Fibroblast of lung (primary cell): ENCODE measurements around the gene CCHCR1. TPM values are rescaled to one million over a fixed set of nuclear protein-coding genes. Genes with fewer than 3 reads are reported as not detected.
A peak's percentile ranks its signal among the peaks of the same experiment; 100 is the strongest.
"Not testable (repeated sequence)": the region's sequence is repeated elsewhere in the genome, so short reads cannot be mapped to it uniquely, and the experiment has no call there.

Source experiments
- DNase-seq, 2 donors: peaks; one replicate each; pipeline versions ENCODE4 v3.0.0 to v3.0.0-alpha.2; 2010; ENCODE audit warnings: low read depth in 2 of 2
- H2AFZ ChIP-seq: 2 replicates; pipeline ENCODE4 v1.5.1; 2012; ENCODE audit warnings: low read length, control low read depth, inconsistent platforms
- H3K27ac ChIP-seq: 2 replicates; pipeline ENCODE4 v1.5.1; 2011; ENCODE audit warnings: low read length, control low read depth; ENCODE audit not compliant: insufficient read depth
- H3K27me3 ChIP-seq: 2 replicates; pipeline ENCODE4 v1.5.1; 2011; ENCODE audit warnings: mild to moderate bottlenecking, low read length; ENCODE audit not compliant: control insufficient read depth, insufficient read depth
- H3K36me3 ChIP-seq: 2 replicates; pipeline ENCODE4 v1.5.1; 2011; ENCODE audit warnings: low read length; ENCODE audit not compliant: control insufficient read depth, insufficient read depth
- H3K4me1 ChIP-seq: 2 replicates; pipeline ENCODE4 v1.5.1; 2011; ENCODE audit warnings: low read length; ENCODE audit not compliant: control insufficient read depth, insufficient read depth; ENCODE audit errors: extremely low read depth
- H3K4me2 ChIP-seq: 2 replicates; pipeline ENCODE4 v1.5.1; 2011; ENCODE audit warnings: low read length, control low read depth; ENCODE audit not compliant: insufficient read depth; ENCODE audit errors: extremely low read depth
- H3K4me3 ChIP-seq, 4 experiments: fragments of 200-600 bp in 1 of 4; sonication (generic) in 1 of 4; replicated peaks in 1 of 4; 2 replicates each; pipeline ENCODE4 v1.5.1; 2011 to 2016; ENCODE audit warnings: low read length in 4 of 4, low read depth in 3 of 4, mild to moderate bottlenecking in 3 of 4, control low read depth in 2 of 4, inconsistent platforms in 1 of 4, mixed read lengths in 1 of 4; ENCODE audit not compliant: insufficient read depth in 1 of 4; ENCODE audit errors: control extremely low read depth in 1 of 4
- H3K79me2 ChIP-seq: 2 replicates; pipeline ENCODE4 v1.5.1; 2012; ENCODE audit warnings: mild to moderate bottlenecking, low read length, inconsistent platforms; ENCODE audit not compliant: control insufficient read depth, insufficient read depth
- H3K9ac ChIP-seq: 2 replicates; pipeline ENCODE4 v1.5.1; 2011; ENCODE audit warnings: mild to moderate bottlenecking, low read length, control low read depth; ENCODE audit not compliant: insufficient read depth
- H3K9me3 ChIP-seq: 2 replicates; pipeline ENCODE4 v1.5.1; 2012; ENCODE audit warnings: low read depth, low read length; ENCODE audit not compliant: control insufficient read depth, insufficient read depth
- H4K20me1 ChIP-seq: 2 replicates; pipeline ENCODE4 v1.5.1; 2011; ENCODE audit warnings: low read length; ENCODE audit not compliant: control insufficient read depth, insufficient read depth; ENCODE audit errors: extremely low read depth
- CTCF ChIP-seq, 2 donors: IDR thresholded peaks in 1 of 2; conservative IDR thresholded peaks in 1 of 2; 1 replicate in 1 of 2; 2 replicates in 1 of 2; pipeline ENCODE4 v1.5.1; 2011 to 2012; ENCODE audit warnings: low read length in 2 of 2, control low read depth in 1 of 2, inconsistent platforms in 1 of 2, low read depth in 1 of 2, mild to moderate bottlenecking in 1 of 2
- EZH2 ChIP-seq: IDR thresholded peaks from 2 replicates; pipeline ENCODE4 v1.5.1; 2012; ENCODE audit warnings: low read length, control low read depth, mild to moderate bottlenecking; ENCODE audit errors: missing control alignments
- polyA plus RNA-seq, 2 donors: library from polyadenylated mRNA; depleted of rRNA in 1 of 2; stranded (reverse) in 1 of 2; unstranded in 1 of 2; fragments of >200 nt; gene quantifications; 2 replicates each; pipeline ENCODE4 v1.2.1, GENCODE V29; 2011 to 2012; ENCODE audit warnings: missing spikeins in 1 of 2
- total RNA-seq: library from RNA; depleted of rRNA; stranded (reverse); fragments of >200 nt; gene quantifications from 2 replicates; pipeline ENCODE4 v1.2.1, GENCODE V29; 2014

The CCHCR1 gene
- total and polyA plus RNA-seq, 2 donors (not counting 1 experiment from before 2014, with no cell fraction given) = 7.4 to 19.3 TPM

GRCh38 chr6:31186052-31186734, 28.6 kb upstream of the CCHCR1 start:
- Histone ChIP-seq H3K4me2 (no peak overlapping the region), H4K20me1 (no peaks in the 10 kb centered on the region), H3K27me3 (no peaks in the 10 kb centered on the region), H3K36me3 (no peaks in the 10 kb centered on the region), H3K4me3 (no peak overlapping the region), H2AFZ (peak overlapping the region; percentile 3), H3K4me1 (no peaks in the 10 kb centered on the region), H3K9me3 (no peaks in the 10 kb centered on the region), H3K9ac (no peak overlapping the region), H3K79me2 (no peaks in the 10 kb centered on the region), H3K27ac (no peak overlapping the region)
- TF ChIP-seq CTCF (conservative IDR thresholded peaks at IDR 0.05 in 1 of 2, IDR thresholded peaks at IDR 0.05 in 1 of 2; ENCODE audit: low read depth in 1 of 2, low read length in 2 of 2) (no peak), EZH2 (no peak)
- peak in 1 of 2 donors; percentile 17 for DNase-seq

- DNase-seq, H3K27me3 ChIP-seq, H4K20me1 ChIP-seq, H3K4me2 ChIP-seq, H3K27ac ChIP-seq, H3K9ac ChIP-seq, H3K36me3 ChIP-seq, H3K79me2 ChIP-seq, H2AFZ ChIP-seq, H3K4me1 ChIP-seq, H3K4me3 ChIP-seq, H3K9me3 ChIP-seq: not testable (repeated sequence)
Measured at GRCh38 chr6:31185695-31186051, 28.1 kb upstream of the CCHCR1 start.

GRCh38 chr6:31183859-31184258, 26.3 kb upstream of the CCHCR1 start:
- not testable (repeated sequence) for H3K79me2 ChIP-seq, H2AFZ ChIP-seq, H3K27ac ChIP-seq

GRCh38 chr6:31183287-31183686, 25.7 kb upstream of the CCHCR1 start:
- not testable (repeated sequence) for H3K27me3 ChIP-seq, H3K79me2 ChIP-seq, H3K36me3 ChIP-seq, H3K9ac ChIP-seq, DNase-seq, H3K27ac ChIP-seq, H2AFZ ChIP-seq, H4K20me1 ChIP-seq, H3K4me3 ChIP-seq, H3K9me3 ChIP-seq, H3K4me2 ChIP-seq, H3K4me1 ChIP-seq

More at GRCh38 chr6:31183859-31184258, 26.3 kb upstream of the CCHCR1 start:
- not testable (repeated sequence) for H3K9ac ChIP-seq, H3K36me3 ChIP-seq, H3K9me3 ChIP-seq, DNase-seq, H3K27me3 ChIP-seq, H3K4me3 ChIP-seq, H3K4me2 ChIP-seq, H4K20me1 ChIP-seq, H3K4me1 ChIP-seq
